GM12891 (cell line): Measurements from ENCODE around the gene USP4.

Experiments
- POLR2A ChIP-seq: IDR thresholded peaks from 2 replicates; pipeline ENCODE4 v1.6.1; 2011; ENCODE audit warnings: low read depth, low read length, control low read depth
- POLR2AphosphoS5 ChIP-seq: IDR thresholded peaks from 2 replicates; pipeline ENCODE4 v1.6.1; 2011; ENCODE audit warnings: low read depth, low read length, control low read depth
- SPI1 ChIP-seq: IDR thresholded peaks from 2 replicates; pipeline ENCODE4 v1.6.1; 2011; ENCODE audit warnings: low read depth, low read length, control low read depth

GRCh38 chr3:49255718-49256511 lies 83.9 kb downstream of the USP4 start:
- TF ChIP-seq POLR2A (no peak), POLR2AphosphoS5 (no peak), SPI1 (no peak)
